Loucy (cell line): ENCODE data around the gene CPPED1.

Experiments used
- EZH2phosphoT487 ChIP-seq: fragments of 200-600 bp; IDR thresholded peaks from 2 replicates; pipeline ENCODE4 v1.6.1; 2018; ENCODE audit warnings: antibody characterized with exemption, mild to moderate bottlenecking, moderate library complexity, borderline replicate concordance
- TF ChIP-seq, protein P1 (sequence below): fragments of 200-600 bp; sonication (generic); conservative IDR thresholded peaks from 2 replicates; pipeline ENCODE4 v1.5.1; 2014; ENCODE audit warnings: mild to moderate bottlenecking, antibody characterized with exemption, low read length

DNA sequence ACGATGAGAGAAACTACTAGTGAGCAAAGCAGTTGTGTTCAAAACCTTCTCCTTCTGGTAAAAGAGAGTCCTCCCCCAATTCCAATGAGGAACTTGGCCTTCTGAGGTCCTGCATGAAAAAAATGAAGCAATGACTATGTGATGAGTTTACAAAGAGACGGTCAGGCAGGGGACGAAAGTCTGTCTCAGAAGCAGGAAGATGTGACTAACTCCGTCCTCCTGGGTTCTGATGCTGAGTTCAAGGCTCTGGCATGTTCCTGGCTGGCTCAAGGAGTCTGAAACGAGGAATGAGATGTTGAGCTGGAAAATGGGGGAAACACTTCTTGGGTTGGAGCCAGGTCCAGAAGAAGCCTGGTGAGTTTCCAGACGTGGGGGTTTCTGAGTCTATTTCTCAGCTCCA, 129.6 kb downstream of the CPPED1 start:
- TF ChIP-seq, protein P1, sequence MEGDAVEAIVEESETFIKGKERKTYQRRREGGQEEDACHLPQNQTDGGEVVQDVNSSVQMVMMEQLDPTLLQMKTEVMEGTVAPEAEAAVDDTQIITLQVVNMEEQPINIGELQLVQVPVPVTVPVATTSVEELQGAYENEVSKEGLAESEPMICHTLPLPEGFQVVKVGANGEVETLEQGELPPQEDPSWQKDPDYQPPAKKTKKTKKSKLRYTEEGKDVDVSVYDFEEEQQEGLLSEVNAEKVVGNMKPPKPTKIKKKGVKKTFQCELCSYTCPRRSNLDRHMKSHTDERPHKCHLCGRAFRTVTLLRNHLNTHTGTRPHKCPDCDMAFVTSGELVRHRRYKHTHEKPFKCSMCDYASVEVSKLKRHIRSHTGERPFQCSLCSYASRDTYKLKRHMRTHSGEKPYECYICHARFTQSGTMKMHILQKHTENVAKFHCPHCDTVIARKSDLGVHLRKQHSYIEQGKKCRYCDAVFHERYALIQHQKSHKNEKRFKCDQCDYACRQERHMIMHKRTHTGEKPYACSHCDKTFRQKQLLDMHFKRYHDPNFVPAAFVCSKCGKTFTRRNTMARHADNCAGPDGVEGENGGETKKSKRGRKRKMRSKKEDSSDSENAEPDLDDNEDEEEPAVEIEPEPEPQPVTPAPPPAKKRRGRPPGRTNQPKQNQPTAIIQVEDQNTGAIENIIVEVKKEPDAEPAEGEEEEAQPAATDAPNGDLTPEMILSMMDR, result no peak
- no peak for TF ChIP-seq EZH2phosphoT487
